Fibroblast of peridontal ligament (primary cell): ENCODE measurements around the gene LDB2.

Source experiments
- DNase-seq: peaks from one replicate; pipeline ENCODE4 v3.0.0-alpha.2; 2010; ENCODE audit errors: extremely low read depth

Gene LDB2

DNA sequence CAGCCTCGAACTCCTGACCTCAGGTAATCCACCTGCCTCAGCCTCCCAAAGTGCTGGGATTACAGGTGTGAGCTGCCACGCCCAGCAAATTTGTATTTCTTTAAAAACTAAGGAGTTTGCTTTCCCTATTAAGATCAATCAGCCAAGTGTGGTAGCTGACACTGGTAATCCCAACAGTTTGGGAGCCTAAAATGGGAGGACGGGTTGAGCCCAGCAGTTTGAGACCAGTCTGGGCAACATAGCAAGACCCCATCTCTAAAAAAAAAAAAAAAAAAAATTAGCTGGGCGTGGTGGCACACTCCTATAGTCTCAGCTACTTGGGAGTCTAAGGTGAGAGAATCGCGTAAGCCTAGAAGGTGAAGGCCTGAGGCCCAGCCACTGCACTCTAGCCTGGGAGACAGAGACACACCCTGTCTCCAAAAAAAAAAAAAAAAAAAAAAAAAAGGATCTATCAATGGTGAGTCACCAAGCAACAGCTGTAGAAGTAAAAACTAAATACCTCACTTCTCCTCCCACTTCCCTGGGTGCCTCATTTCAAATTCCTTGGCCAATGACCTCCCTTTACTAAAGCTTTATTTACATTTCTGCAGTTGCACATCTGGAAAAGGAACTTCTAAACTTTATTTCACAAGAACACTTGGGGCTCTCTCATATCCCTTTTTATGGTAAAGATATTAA lies 54.5 kb downstream of the LDB2 start:
- peak; percentile 95 for DNase-seq

DNA sequence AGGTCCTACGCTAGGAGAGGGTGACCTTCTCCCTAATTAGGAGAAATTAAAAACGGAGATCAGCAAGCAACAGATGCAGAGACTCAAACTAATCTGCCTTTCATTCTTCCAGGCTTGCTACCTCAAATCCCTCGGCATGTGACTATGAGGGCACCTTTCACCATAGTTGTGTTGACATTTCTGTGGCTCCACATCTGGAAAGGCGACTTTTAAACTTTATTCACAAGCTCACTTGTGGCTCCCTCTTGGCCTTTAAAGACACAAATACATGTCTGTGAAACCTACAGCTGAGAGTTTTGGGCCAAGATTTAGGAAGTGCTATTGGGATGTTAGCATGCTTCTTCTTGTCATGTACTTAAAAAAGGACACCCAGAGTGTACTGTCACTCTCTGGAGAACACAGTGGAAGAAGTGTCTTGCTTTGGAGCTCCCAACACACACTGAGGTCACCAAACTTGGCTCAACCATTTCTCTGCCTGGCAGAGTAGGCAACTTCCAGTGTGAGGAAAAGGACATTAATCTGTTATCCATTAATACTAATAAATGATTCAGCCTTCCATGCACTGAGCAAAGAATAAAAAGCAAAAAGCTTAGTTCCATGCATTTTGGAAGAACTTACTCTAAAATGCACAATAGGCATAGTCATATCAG lies 60.1 kb downstream of the LDB2 start:
- DNase-seq = no peak

DNA sequence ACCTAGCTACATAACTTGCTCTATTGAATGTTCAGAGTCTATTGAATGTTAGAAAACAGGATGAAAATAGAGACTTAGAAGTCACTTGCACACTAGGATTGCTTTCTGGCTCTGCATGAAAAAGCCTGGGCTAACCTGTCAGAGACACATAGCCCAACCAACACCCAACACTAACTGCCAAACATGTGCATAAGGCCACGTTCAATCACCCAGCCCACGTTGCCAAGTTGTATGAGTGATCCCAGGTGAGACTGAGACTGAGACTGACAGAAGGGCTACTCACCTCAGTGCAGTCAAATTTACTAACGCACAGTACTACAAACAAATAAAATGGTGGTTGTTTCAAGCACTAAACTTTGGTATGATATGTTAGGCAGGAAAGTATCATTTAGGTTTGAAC lies 61.0 kb downstream of the LDB2 start:
- no peak for DNase-seq

DNA sequence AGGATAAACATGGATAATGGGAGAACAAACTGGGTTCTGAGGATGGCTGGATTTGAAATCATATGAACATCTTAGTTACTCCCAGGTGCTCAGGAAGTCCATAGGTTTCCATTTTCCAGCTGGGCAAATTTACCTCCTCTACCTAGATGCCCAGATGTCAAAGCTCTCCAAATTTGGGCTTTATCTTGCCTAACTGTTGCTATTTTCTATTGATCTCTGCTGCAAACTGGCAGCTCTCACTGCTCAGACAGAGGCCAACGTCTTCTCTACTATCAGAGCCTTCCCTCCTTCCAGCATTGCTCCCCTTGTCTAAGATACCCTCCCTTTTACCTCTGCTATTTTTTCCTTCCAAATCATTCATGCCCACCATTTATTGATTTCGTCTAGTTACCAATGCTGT lies 62.1 kb downstream of the LDB2 start:
- no peak for DNase-seq

DNA sequence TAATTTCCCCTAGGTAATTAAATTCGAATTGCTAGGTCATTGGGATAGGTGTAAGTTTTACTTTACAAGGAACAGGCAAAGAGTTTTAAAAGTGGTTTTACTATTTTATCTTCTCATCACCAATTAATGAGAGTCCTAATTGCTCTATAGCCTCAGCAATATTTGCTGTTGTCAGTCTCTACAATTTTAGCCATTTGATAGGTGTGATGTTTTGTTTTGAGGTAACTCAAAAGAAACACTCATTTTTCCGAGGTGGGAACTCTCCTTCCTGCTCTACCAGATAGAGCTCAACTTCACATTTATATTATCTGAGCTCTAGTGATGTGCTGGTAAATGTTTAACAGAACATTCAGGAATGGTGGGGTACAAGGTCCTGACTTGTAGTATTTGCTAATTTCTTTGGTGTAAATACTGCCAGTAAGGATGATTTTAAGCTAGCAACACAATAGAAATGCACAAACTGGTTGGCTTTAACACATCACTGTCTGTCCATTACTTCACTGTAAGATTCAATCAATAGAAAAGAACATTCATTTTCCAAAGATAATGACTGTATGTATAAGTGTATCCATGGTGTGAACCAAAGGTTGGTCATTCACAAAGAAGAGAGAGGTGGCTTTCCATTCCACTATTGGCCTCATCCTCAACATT lies 62.7 kb downstream of the LDB2 start:
- no peak for DNase-seq

DNA sequence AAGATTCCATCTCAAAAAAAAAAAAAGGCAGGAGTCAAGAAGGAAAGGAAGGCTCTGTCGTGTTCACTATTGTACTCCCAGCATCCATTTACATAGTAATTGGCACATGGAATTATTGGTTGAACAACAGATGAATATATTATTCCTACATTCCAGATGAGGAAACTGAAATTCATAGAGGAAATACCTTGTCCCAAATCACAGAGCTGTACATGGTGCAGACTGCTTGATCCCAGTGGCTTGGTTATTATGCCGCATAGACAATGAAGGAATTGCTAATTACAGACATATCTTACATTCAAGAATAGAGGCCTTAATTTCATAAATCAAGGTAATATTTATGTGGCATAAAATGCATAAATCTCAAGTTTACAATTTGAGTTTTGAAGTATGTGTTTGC lies 63.6 kb downstream of the LDB2 start:
- no peak for DNase-seq

DNA sequence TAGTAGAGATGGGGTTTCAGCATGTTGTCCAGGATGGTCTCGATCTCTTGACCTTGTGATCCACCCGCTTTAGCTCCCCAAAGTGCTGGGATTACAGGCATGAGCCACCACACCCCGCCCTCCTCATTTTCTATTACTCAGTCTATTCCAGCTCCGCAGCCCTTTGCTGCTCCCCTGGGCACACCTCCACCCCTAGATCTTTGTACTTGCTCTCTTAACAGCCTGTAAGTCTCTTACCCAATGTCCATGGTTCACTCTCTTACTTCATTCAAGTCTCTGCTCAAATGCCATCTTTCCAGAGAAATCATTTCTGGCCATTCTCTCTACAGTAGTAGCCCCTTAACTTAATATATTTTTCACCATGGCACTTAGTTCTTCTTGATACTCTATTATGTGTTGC lies 64.7 kb downstream of the LDB2 start:
- DNase-seq = no peak

DNA sequence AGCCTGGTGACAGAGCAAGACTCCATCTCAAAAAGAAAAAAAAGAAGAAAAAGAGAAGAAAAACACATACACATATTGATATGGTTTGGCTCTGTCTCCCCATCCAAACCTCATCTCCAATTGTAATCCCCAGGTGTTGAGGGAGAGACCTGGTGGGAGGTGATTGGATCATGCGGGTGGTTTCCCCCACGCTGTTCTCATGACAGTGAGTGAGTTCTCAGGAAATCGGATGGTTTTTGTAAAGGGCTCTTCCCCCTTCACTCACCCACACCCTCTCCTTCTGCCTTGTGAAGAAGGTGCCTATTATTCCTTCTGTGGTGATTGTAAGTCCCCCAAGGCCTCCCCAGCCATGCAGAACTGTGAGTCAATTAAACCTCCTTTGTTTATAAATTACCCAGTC lies 68.4 kb downstream of the LDB2 start:
- DNase-seq = no peak

DNA sequence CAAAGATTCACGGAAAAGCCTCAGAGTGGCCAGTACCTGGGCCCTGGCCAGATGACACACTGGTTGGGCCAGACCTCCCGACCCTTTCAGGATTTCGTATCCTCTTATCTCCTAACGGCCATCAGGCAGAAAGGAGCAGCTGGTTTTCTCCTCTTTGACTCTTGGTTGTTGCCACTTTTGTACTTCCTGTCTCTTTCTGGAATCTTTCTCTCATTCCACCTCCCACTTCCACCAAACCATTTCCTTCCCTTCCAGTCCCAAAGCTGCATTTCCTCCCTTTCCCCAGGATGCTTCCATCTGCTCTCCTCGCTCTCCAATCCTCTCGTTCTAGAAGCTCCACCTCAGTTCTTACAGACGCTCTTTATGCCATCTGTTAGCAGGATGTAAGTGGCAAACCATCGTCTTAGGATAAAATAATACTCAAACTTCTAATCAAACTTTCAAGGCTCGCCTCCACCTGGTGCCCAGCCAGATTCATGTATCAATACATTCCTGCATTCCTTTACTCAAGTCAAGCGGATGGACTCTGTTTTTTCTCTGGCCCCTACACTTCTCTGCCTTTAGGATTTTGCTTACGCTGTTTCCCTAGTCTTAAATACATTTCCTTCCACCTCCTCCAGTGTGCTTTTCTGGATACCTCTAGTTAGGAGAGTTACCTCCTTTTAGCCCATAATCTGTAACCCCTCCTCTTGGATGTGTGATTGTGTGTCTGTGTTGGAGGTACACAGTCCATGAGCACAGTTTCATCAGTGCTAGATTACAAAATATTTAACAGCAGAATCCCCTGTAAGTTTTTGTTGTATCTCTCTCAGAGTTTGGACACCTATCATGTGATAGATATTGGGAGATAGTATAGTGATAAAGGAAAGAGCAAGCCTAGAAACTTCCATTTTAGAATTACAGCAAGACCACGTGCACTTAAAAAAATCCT lies 70.4 kb downstream of the LDB2 start:
- no peak for DNase-seq

DNA sequence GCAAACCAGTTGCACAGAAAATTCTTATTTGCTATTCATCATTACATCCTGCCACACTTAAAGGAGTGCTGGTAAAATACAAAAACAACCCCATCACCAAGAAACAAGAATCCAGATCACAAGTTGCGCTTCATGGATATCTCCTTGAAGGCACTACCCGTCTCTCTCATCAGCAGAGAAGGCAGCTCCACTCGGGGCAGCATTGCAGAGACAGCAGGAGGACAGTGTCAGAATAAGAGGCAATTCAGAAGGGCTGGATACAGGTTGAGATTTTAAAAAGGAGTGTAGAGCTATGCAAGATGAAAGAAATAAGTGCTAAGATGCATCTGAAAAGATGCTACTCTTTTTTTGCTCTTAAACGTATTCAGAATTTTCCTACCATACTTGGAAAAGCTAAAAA lies 71.4 kb downstream of the LDB2 start:
- no peak for DNase-seq

DNA sequence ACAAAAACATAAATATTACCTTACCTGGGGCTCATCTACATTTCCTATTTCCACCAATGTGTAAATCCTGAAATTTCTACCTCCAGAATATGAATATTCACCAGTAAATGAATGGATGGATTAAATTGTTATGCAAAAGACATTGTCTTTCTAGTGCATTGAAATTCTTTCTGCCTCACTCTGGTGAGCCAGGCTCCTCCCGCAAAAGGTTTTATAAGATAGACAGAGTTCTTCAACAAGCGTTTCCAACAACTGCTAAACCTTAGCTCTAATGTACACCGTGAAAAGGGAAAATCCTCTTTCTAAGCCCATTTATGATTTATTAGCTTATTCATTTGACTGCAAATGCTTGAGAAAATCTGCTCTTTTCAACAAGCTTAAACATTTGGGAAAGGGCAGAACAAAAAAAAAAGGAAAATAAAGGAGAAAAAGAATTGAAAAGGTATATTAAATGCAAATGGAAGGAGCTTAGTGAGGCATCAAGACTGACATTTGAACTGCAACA lies 72.0 kb downstream of the LDB2 start:
- DNase-seq = no peak

DNA sequence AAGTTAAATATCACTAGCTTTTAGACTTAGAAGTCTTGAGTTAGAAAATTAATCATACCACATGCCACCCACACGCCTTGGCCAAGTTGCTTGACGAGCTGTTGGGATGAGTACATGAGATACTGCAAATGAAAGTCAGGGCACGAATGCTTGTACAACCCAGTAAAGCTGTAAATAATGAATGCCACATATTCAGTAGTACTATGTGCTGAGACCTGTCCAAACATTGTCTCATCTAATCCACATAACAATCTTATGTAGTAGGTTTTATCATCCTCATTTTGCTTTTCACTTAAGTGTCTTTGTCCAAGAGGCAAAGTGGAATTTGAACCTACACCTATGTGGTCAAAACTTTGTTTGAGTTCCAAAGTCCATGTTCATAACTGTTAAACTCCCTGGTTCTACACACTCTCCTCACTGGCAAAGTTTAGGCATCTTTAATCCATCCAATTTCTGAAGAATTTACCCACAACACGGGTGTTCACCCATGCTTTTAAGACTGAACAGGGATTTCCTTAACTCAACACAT lies 74.1 kb downstream of the LDB2 start:
- DNase-seq = no peak

DNA sequence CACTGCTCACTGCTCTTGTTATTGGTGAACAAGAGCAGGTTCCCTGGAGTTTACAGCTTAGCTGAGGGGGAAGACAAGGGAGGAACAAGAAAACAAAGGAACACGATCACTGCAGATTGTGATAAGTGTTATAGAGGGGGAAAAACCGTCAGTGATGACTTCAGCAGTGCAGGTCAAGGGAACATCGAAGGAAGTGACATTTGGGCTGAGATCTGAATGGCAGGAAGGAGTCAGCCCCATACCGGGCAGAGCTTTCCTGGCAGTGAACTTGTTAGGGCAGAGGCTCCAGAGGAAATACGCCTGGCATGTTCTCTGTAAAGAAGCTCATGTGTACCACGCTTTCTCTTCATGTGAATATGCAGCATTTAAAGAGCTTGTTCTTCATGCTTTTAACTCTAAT lies 78.1 kb downstream of the LDB2 start:
- DNase-seq = no peak

DNA sequence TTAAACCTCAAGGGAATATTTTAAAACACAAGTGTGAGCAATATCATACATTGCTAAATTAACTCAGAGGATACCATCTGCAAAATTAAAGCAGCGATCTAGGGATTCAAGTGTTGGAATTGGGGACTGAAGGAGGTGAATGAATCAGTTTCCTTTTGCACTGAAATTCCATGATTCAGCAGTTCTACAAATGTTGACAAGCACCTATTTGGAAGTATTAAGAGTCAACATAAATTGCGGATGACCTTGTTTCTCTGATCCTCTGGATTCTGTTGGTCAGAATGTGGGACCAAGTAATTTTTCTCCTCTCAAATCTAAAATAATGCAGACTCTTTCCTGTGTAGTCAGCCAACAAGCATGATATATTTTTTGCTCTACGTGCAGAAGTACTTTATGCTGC lies 78.8 kb downstream of the LDB2 start:
- DNase-seq = no peak

DNA sequence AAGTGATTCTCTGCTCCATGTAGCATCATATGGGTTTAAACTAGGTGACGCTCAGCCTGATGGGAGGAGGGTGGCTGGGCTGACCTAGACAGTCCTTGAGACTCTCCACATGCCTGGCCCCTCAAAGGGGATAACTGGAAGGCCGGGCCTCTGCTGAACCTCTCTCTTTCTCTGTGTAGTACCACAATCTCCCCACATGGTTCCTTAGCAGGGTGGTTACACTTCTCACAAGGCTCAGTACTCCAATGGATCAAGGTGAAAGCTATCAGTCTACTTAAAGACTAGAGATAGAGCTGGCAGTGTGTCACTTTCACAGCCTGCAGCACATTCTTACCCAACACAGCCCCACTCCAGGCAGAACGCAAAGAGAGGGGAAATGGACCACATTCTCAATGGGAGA lies 80.4 kb downstream of the LDB2 start:
- DNase-seq = no peak

DNA sequence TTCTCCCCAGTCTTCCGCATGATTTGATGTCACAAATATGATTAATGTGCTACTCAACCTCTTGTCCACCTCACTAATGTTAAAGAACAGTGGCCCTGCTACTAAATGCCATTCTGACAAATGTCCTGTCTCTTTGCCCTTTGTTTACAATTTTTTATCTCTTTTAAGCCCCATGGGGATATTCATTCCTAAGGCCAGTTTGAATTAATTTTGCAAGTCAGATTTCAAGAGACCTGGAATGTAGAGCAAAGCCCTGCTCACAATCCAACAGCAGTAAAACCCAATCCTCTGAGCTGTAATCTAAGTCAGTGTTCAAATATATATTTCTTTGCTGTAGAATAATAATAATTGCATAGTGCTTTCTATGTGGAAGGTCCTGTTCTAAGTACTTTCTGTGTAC lies 81.2 kb downstream of the LDB2 start:
- DNase-seq = no peak

DNA sequence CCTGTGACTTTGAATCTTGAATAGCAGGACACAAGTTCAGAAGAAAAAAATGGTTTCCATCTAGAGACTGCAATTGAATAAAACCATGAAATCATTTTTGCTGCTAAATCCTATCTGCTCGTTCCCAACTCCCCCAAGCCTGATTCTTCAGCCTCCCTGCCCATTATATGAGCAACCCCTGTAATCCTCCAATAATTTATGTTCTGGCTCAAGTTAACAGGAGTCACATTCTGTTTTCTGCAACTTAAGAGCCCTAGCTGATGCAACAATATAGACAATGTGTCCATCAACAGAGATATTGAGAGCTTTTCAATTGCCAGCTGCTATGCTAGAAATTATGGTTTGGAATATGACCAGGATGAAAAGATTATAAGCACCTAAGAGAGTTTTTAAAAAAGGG lies 84.1 kb downstream of the LDB2 start:
- DNase-seq = peak; percentile 34

DNA sequence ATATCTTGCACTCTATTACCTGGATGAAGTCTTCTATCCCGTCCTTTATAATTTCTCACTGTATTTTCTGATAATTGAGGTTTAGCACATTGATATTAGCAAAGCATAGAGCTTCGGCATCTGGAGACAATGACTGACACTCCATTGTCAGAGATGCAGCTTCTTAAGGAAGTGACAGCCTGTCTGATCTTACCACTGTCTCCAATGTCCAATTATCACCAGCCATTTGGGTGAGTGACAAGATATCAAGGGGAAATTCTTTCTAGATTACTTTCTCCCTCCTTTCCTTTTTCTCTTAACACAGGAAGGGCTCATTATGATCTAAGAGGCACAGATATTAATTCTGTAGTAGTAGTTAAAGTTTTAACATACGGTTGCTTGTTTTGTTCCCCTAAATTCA lies 86.4 kb downstream of the LDB2 start:
- no peak for DNase-seq

DNA sequence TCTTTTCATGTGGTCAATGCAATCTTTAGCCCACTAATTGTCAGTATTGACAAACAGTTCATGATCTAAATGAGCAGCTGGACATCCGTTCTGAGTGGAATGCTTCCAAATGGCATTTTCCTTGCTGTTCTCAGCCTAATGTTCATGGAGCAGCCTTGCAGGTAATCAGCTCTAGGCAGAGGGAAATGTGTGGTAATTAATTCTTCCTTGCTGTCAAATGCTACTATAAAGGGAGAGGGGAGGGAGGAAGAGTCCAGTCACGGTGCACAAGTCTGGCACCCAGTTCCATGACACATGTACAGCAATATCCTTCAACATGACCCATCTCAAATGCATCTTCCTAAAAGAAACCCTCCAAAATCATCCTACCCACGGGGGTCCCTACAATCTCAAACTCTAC lies 88.5 kb downstream of the LDB2 start:
- no peak for DNase-seq

DNA sequence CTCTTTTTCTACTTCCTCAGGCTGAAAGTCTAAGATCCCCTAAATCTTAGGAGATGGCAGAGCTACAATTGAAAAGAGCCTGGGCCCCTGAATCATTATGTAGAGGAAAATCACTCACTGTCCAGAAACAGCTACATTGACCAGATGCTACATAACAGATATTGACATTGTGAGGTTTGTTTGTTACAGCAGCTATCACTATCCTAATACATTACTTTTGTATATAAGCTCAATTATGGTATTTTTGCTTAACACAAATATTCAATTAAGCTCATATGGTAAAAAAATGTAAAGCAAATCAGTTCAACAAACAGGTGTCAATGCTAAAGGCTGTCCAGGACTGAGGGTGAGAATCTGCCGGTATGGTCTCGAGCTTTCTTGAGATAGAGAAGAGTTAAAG lies 89.4 kb downstream of the LDB2 start:
- DNase-seq = no peak

DNA sequence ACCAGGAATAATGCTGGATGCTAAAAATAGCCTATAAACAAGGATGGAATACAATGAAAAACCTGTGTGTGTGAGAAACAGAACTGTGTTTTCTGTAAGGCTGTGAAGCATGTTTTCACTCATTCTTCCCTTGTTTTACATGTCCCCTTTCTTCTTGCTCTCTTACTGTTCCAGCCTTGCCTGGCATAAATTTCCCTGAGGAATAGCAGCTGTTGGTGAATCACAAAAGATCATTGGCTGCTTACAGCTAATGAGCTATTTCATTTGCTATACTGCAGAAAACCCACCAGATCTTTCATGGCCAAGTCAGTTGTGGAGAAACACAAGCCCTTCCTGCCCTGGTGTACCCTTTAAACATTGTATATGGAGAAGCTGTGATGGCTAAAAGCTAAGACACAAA lies 91.1 kb downstream of the LDB2 start:
- no peak for DNase-seq

DNA sequence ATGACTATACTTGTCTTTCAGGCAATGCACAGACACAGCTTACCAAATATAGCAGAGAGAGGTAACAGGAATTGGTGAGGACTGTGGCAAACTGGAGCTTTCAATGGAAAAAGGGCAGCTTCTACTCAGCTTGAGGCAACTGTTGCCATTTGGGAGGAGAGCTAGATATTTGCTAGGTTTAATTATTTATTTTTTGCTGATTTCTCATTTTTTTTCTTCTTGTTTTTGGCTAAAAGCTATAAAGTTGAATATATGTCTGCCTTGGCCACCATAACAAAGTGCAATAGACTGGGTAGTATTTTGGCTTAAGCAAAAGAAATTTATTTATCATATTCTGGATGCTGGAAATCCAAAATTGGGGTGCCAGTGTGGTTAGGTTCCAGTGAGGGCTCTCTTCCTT lies 93.9 kb downstream of the LDB2 start:
- DNase-seq = no peak
